SJSA1 (cell line): ENCODE results near the gene MPEG1. TPM values are rescaled to one million over a fixed set of nuclear protein-coding genes. Genes with fewer than 3 reads are reported as not detected.

ENCODE experiments used
- total RNA-seq: library from RNA; depleted of rRNA; stranded (reverse); fragments of >200 nt; shearing (Covaris generic); gene quantifications from 2 replicates; pipeline ENCODE4 v1.2.3, GENCODE V29; 2014; rRNA removed

Gene MPEG1
- total RNA-seq, 1 experiment from 2014 or later: not detected

Other genes starting within 250 kb of the MPEG1 start
- not detected in 2 replicates for gene GLYATL1B, start 126.6 kb downstream of the MPEG1 start, total RNA-seq
- gene FAM111B, start 105.7 kb downstream of the MPEG1 start, total RNA-seq: 59.0 and 69.5 TPM in 2 replicates
- gene FAM111A, start 70.1 kb downstream of the MPEG1 start, total RNA-seq: 70.0 and 108 TPM in 2 replicates
- gene DTX4, start 40.8 kb downstream of the MPEG1 start, total RNA-seq: 4.1 and 7.6 TPM in 2 replicates
- not detected in 2 replicates for gene OR5AN1, start 146.0 kb upstream of the MPEG1 start, total RNA-seq
- gene OR5A2, start 213.5 kb upstream of the MPEG1 start, total RNA-seq: not detected in 2 replicates
- not detected in 2 replicates for gene OR5A1, start 223.5 kb upstream of the MPEG1 start, total RNA-seq
- not detected in 2 replicates for gene OR4D6, start 244.0 kb upstream of the MPEG1 start, total RNA-seq